GF-D8 (cell line): ENCODE measurements around the gene DEGS1.

Experiments used
- DNase-seq: peaks from one replicate; lab custom pipeline; 2025; lab: John Stamatoyannopoulos, UW

The DEGS1 gene

DNA sequence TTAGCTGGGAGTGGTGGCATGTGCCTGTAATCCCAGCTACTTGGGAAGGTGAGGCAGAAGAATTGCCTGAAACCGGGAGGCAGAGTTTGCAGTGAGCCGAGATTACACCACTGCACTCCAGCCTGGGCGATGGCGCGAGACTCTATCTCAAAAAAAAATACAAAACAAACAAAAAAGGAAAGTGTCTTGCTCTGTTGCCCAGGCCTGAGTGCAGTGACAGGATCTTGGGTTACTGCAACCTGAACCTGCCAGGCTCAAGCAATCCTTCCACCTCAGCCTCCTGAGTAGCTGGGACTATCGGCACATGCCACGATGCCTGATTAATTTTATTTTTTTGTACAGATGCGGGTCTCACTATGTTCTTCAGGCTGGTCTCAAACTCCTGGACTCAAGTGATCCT is 33.3 kb downstream of the DEGS1 start:
- DNase-seq = no peak

DNA sequence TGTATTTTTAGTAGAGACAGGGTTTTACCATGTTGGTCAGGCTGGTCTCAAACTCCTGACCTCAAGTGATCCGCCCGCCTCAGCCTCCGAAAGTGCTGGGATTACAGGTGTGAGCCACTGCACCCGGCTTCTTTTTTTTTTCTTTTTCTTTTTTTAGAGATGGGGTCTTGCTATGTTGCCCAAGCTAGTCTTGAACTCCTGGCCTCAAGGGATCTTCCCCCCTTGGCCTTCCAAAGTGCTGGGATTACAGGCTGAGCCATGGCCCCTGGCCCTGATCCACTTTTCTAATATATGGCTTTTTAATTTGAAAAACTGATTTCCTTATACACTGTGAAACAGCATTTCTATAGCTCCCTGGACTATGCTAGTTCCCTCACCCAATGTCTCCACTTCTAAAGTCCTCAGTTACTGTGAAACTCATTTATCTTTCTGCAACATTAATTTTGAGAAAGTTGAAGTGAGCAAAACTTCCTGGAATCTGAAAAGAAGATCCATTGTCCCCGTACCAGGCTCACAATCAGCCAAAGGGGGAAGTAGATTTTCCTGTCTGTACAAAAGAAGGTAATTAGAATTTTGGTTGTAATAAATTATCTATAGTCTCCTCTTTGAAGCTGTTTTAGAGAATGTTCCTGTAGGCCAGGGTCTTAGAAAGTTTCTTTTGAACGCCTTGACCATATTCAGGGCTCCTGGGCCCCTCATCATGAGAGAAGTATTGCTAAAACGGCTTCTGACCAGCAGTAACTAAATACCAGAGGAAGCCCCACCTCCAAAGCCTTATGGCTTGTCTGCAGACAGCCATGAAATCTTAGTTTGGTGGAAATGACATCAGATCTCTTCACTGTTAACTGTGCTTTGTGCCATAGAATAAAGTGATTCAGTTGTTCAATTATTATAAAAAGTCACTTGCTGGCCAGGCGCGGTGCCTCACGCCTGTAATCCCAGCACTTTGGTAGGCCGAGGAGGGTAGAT is 34.9 kb downstream of the DEGS1 start:
- DNase-seq = peak; percentile 37

DNA sequence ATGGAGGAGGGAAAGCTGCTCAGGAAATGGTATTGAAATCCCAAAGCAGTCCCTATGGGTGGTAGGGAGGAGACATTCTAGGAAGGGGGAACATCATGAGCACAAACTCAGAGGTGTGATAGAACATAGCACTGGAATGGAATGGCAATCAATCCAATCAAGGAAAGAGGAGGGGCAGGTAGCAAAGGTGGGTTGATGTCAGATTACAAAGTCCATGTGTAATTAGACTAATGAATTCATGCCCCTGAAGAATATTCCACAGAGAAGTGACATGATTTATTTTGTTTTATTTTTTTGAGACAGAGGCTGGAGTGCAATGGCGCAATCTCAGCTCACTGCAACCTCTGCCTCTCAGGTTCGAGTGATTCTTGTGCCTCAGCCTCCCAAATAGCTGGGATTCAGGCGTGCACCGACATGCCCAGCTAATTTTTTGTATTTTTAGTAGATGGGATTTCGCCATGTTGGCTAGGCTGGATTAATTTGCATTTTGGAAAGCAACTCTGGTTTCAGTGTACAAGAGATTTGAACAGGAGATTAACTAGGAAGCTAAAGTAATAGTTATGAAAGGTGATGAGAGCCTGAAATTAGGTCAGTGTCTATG is 36.1 kb downstream of the DEGS1 start:
- DNase-seq = no peak

DNA sequence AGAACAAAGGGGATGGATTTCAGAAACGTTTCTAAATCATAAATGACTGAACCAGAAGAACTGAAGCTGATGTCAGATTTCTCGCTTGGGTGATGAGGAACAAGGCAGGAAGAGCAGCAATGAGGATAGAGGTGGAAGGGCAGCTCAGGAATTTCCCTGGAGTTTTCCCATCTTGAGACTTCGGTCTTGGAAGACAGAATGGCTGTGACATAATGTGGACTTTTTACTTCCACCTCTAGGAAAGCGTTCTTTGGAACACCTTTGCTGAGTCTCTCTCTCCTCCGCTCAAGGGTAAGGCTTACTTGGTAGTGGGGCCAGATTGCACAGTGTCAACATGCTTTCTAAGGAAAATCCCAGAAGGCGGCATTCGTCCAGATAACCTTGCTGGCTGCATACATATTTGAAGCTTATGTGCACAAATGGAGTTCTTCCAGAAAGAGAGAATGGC is 36.6 kb downstream of the DEGS1 start:
- DNase-seq = no peak

DNA sequence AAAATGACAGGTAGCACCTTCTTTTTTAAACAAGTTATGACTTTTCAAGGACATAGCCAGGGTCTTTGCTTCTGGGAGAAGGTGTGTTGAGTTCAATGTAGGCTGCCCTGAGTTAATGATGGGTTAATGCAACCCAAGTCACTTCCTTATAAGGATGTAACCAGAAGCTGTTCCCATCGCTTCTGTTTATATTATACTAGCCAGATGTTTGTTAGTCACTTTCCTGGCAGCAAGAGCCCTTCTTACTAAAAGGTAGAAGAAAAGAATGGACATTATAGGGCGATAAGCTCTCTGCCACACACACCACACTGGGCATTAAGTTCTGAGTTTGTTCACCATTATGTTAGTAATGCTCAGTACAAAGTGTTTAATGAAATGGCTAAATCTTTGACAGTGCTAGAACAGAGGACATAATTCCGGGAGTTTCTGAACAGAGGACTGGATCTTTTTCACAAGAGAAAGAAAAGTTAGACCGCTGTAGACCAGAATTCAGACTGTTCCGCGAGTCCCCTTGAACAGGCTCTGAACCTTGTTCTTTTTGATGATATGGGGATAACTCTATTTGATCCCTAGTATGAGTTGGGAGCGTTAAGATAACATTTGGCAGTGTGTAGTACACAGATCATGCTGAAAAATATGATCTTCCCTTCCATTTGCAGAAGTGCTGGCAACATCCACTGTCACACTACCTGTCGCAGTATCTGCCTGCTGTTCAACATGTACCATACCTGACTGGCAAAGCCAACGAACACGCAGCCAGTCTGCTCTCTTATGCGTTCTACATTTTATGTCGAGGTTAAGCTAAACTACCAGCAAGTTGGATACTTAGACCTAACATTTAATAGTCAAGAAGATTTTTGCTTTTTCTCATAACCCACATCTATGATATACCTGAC is 41.0 kb downstream of the DEGS1 start:
- DNase-seq = no peak

DNA sequence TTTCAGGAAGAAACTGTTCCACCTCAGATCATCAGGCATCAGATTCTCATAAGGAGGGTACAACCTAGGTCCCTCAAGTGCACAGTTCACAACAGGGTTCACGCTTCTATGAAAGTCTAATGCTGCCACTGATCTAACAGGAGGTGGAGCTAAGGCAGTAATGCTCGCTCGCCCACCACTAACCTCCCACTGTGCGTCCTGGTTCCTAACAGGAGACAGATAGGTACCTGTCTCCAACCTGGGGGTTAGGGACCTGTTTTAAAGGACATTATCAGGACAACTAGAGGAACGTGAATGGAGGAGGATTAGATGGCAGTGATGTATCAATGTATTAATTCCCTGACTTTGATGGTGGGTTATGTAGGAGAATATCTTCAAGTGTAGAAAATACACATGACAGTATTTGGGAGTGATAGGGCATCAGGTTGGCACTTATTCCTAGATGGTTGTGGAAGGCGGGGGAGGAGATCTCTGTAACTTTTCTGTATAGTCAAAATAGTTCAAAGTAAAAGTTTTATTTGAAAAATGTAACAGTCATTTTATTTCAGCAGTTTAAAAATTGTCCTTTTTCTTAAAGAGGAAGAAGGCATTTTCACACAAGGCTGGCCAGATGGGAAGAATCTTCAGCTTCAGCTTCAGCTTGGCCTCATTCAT is 43.9 kb downstream of the DEGS1 start:
- DNase-seq = no peak

DNA sequence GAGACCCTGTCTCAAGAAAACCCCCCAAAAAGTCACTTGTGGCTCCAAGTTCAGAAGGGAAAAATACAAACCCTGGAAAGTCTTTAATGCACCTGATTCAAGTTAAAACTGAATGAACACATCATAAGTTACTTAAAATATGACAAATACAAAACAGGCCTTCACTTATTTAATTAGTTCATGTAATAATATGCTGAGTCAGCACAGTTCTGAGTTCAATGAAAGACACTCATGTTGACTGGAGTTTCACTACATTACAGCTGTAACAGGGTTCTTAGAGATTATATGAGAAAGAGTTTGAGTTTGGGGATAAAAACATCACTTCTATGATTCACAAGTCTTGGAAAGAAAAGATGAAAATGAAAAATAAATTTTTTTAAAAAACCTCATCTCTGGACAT is 51.0 kb downstream of the DEGS1 start:
- no peak for DNase-seq

DNA sequence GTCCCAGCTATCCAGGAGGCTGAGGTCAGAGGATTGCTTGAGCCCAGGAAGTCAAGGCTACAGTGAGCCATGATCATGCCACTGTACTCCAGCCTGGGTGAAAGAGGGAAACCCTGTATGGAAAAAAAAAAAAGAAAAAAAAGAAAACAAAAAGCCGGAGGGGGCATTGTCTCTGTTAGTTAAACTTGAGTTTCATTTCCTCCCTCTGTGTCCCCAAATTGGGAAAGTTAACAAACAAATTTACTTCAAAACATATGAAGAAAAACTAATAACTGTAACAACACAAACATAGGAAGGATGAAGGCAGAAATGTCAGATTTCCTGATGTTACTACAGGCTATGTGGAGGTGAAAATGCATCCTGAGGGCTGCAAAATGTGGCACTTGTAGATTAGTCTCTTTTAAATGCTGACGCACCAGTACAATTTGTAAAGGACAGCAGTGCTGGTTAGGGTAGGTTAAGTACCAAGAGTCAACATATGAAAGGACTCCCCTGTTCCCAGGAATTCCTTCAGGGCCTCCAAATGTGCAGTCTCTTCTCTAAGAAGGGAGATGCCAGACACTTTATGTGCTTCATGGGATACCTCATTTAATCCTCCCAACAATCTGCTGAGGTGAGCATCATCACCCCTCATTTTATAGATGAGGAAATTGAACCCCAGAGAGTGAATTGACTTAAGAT is 52.9 kb downstream of the DEGS1 start:
- no peak for DNase-seq

DNA sequence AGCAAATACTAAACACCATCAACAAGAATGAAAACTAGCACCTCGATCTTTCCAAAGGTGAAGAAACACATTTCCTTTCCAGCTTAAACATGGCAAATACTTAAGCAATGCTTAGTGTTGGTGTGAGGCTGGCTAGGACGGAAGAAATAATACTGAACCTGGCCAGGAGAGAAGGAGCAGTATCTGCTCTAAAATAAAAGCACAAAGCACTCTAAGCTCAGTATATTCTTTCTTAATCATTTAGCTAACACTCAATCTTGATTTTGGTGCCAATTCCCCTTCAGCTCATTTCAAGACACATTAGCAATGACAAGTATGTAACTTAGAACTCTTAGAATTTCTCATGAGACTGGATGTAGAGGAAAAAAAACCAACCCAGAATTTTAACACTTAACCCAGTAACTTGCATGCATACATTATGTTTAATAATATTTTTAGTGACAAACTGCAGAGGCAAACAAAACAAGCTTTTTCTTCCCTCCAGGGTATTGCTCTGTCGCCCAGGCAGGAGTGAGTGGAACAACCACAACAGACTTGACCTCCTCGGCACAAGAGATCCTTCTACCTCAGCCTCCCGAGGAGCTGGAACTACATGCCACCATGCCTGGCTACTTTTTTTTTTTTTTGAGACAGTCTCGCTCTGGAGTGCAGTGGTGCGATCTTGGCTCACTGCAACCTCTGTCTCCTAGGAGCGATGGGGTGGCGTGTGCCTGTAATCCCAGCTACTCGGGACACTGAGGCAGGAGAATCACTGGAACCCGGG is 54.3 kb downstream of the DEGS1 start:
- no peak for DNase-seq

DNA sequence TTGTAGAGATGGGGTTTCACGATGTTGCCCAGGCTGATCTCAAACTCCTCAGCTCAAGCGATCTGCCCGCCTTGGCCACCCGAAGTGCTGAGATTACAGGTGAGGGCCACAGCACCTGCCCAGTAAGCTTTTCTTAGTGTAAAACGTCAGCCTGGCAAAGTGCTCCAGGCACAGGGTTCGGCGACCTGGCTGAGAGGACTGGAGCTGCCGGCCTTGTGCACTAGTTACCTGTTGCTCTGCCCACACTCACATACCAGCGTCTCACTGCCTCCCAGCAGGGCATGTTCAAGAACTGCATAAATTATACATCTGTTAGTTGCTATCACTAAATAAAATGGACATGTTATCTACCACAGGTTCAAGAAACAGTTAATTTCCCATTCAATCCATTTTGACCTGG is 55.2 kb downstream of the DEGS1 start:
- no peak for DNase-seq

DNA sequence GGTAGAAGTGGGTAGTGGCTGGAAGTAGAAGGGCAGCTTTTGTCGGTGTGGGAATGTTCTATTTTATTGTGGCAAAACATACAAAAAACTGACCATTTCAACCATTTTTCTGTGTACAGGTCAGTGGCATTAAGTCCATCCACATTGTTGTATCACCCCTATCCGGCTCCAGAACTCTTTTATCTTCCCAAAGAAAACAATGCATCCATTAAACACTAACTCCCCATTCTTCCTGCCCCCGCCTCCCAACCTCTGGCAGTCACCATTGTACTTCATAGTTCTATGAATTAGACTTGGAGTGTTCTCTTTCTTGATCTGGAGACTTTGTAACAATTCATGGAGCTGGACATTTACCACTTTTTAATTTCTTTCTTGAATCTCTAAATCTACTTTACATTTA is 55.7 kb downstream of the DEGS1 start:
- no peak for DNase-seq
